Measurements from ENCODE around the gene GLI1.
"Not testable (repeated sequence)": the region's sequence is repeated elsewhere in the genome, so short reads cannot be mapped to it uniquely, and the experiment has no call there.

The GLI1 gene

DNA sequence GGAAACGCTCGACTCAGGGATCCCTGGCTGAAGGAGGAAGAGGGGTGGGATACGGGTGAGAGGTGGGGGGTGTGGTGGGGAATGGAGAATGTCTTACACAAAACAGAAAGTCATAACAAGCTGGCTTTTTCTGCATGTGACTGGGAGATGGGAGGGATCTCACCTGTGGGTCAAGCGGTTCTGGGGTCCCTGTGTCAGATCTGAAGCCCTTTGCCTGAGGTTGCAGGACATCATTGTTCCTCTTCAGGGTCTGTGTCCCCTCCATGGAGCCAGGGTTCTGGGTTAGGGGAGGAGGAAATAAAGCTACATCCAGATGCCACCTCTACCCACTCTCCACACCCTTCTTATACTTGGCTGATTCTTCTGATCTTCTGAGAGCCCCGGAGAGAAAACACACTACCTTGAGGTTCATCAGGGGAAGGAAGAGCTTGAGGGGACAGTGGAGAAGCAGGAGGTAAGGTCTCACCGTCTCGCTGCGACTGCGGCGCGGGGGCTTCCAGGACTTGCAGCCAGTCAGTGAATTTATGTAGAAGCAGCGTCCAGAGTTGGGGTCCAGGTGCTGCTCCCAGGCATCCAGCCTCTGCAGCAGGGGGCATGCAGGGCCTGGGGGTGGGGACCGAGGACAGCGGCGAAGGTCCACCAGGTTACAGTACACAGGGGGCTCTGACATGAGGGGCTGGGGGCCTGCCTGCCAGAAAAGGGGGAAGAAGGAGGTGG lies 17.6 kb downstream of the GLI1 start:
- no peak for FAIRE-seq

DNA sequence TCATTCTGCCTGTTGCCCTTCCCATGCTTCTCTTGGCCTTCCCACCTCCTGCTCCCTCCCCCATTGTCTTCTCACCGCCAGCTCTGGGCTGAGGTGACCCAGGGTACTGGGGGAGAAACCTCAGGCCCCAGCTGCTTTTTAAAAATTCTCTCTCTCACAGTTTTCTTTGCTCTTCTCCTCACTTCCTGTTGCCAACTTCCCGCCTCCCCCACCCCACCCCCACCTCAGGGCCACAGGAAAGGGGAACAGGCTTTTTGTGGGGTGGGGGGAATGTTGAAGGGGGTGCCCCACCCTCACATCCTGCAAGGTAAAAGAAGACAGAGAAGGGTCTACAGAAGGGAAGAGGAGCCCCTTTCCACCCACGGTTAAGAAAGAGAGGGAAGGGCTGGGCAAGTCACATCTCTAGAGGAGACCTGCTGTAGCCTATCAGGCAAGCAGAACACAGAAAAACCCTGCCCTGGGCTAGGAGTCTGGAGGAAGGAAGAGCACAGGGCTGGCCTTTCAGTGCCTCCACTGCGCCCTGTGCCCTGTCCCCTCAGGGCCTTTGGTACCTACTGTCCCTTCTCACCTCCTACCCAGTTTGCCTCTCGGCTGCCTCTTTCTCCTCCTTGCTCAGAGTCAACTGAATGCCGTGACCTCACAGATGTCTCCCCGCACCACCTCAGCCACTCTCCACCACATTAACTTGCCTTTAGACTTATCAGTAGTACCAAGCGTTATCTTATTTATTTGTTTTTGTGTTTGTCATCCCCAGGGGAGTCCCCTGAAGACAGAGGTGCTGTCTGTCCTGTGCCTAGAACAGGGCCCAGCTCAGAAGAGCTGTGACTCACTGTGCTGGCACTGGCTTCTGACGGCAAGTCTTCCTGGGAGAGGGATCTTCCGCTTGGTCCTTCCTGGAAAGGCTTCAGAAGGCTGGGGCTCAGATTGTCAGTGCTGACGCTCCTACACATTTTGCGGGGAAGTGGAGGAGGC lies 18.4 kb downstream of the GLI1 start:
- no peak for FAIRE-seq

DNA sequence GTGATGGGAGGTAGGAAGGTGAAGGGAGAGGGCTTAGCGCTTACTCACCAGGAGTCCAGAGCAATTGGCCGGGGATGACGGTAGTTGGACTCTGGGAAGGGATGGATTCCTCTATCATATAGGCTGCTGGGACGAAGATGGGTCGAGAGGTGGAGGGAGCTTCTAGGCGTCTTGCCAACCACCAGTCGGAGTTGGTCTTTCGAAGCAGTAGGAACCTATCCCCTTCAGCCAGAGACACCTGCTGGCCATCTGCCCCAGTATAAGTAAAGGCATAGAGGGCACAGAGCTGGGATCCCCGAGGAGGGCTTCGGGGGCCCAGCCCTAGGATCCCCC lies 19.4 kb downstream of the GLI1 start:
- FAIRE-seq, result no peak

DNA sequence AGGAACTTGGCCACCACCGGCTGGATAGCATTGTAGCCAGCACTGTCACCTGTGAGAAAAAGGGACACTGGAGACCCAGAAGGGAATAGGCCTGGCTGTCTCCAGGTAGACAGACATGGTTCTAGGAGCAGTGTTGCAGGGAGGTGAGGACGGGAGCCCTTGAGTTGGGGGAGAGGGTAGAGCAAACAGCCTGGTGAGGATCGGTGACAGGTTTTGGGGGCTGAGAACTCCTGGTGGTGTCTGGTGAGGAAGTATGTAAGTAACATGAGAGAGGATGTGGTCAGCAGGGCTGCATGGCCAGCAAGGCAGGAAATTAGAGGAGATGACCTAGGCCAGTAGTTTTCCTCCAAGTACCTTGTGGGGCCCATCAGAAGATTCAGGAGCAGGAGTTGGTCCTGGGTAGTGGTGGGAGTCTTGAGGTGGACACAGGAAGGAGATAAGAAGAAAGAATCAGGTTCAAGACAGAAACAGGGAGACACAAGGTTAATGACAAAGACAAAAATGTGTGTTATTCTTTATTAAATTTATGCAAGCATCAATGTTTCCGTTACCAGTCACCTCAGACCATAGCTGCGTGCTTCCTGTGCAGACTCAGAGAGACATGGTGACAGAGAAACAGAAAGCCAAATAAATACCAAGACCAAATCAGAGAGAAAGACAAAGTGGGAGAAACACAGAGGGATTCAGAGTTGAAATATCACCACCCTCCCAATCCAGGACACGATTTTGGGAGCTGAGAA lies 20.0 kb downstream of the GLI1 start, which contains the start of gene ARHGAP9:
Gene ARHGAP9 (minus strand): TSS at position 491 of the 740 bp plus-strand sequence. CDS start 460 bp downstream, at position 31.
- no peak for FAIRE-seq

DNA sequence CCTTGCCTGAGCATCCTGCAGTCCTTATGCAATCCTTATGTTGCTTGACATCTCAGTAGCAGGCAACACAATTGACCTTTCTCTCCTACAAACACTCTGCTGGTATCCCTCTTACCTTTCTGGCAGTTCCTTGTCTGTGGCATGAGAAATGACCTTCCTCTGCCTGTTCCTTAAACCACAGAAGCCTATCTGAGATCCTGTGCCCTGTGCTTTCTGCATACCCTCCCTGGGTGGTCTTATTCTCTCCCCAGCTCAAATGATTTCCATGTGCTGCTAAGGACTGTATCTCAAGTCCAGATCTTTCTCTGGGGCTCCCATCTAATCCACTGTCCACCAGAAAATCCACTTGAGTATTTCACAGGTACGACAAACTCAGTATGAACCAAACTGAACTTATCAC lies 22.1 kb downstream of the GLI1 start:
- FAIRE-seq, result no peak

DNA sequence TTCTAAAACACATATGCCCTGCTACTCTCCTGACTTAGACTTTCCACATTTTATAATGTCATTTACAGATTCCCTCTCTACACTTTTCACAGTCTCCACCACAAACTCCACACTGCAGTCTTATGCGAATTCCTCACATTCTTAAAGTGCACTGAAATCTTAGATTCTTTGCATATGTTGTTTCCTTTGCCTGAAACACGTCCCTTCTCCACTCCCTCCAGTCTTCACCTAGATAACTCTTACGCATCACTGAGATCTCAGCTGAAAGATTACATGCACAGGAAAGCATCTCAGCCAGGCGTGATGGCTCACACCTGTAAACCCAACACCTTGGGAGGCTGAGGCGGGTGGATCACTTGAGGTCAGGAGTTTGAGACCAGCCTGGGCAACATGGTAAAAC lies 23.9 kb downstream of the GLI1 start:
- no peak for FAIRE-seq

DNA sequence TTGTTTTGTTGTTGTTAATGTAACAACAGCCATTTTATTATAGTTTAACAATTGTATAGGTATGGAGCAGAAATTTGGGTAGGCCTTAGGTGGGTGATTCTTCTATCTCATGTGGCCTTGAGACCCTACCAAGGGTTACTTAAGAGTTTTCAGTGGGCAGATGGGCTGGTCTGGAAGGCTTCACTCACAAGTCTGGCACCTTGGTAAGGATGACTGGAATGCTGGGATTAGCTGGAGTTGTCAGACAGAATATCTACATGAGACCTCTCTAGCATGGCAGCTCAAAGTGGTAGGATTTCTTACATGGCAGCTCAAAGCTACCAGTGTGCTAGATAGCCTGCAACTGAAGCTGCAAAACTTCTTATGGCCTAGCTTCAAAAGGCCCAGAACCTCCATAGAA lies 26.1 kb downstream of the GLI1 start:
- no peak for FAIRE-seq

DNA sequence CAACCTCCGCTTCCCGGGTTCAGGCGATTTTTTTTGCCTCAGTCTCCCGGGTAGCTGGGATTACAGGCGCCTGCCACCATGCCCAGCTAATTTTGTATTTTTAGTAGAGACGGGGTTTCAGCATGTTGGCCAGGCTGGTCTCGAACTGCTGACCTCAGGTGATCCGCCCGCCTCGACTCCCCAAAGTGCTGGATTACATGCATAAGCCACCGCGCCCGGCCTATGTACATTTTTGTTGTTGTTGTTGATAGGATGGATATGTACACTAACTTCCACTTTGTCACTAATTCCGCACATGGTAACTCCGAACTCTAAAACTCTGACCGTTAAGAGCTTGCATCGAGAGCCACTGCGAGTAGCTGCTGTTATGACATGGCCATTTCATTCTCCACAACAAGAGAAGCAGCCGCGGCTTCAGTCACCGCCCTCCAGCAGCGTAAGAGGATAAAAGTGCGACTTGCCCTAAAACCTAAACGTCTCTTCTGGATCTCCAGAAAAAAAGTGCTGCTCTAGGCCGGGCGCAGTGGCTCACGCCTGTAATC lies 27.5 kb downstream of the GLI1 start:
- no peak for FAIRE-seq

DNA sequence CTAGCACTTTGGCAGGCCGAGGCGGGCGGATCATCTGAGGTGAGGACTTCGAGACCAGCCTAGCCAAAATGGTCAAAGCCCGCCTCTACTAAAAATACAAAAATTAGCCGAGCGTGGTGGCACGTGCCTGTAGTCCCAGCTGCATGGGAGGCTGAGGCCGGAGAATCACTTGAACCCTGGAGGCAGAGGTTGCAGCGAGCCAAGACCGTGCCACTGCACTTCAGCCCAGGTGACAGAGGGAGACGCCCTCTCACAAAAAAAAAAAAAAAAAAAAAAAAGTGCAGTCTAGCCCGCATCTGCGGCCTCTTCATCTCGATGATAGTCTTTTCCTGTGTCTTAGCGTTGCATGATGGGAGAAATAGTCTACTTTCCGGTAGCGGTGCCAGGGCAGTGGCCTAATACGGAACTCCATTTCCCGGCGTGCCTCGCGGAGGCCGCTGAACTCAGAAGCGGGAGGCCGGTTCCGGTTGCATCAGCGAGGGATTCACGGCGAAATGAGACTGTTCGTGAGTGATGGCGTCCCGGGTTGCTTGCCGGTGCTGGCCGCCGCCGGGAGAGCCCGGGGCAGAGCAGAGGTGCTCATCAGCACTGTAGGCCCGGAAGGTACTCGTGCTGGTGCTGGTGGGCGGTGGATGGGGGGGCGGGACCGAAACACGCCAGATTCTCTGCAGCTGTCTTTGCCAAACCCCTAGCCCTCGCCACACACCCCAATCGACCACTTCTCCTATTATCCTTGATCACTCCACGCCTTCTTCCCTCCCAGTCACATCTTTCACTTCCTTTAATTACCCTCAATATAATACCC lies 28.2 kb downstream of the GLI1 start, which contains the start of gene MARS1:
Gene MARS1 (plus strand): TSS at position 472 of the 805 bp plus-strand sequence. CDS start 23 bp downstream, at position 495.
- peak; percentile 87 for FAIRE-seq

DNA sequence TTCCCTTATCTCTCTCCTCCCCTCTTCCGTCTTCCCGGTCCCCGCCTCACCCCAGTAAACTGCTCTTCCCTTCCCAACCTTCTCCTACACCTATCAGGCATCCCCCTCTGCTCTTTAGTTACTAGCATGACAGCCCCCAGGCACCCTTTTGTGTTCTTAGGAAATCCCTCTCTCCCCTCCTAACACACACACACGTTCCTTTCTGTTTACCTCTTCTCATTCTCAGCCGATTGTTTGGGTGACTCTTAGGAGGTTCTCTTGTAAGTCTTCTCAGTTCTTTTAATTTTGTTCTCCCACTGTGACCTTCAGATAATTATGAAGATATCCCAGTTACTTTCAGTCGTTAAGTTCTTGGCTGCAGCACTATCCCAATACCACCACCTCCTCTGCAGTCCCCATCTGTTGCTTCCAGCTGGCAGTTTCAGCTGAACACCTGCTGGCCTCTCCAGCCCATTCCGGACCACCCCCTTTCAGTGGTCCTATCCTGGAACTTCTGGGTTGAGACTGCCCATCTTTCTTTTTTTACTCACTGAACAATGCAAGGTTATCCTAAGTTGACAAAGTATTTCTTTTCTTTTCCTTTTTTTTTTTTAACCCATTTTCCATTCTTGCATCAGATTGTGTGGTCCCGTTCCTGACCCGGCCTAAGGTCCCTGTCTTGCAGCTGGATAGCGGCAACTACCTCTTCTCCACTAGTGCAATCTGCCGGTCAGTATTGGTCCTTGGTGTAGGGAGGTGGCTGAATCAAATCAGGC lies 29.0 kb downstream of the GLI1 start:
- FAIRE-seq, result no peak

DNA sequence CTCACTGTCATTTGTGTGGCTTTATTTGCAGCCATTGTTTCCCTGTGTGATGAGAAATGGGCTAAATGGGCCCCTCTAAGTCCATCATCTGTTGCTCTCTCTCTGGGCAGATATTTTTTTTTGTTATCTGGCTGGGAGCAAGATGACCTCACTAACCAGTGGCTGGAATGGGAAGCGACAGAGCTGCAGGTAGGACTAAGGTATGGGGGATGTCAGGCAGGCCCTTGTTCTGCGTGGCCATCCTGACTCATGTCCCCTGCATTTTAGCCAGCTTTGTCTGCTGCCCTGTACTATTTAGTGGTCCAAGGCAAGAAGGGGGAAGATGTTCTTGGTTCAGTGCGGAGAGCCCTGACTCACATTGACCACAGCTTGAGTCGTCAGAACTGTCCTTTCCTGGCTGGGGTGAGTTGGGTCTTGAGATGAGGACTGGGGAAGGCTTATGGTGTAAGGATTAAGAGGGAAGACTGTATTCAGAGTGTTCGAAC lies 29.6 kb downstream of the GLI1 start:
- no peak for FAIRE-seq

DNA sequence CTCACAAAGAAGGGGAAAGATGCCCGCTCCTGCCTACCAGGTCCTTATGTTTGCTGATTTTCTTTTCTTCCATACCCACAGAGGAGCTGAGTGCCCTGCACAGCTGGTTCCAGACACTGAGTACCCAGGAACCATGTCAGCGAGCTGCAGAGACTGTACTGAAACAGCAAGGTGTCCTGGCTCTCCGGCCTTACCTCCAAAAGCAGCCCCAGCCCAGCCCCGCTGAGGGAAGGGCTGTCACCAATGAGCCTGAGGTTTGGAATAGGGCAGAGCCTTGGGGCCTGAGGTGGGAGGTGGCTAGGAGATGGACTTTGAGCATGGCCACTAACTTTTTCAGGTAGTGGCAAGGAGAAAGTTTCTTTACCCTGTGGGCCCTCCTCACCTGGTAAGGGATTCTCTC lies 30.5 kb downstream of the GLI1 start:
- FAIRE-seq, result no peak

DNA sequence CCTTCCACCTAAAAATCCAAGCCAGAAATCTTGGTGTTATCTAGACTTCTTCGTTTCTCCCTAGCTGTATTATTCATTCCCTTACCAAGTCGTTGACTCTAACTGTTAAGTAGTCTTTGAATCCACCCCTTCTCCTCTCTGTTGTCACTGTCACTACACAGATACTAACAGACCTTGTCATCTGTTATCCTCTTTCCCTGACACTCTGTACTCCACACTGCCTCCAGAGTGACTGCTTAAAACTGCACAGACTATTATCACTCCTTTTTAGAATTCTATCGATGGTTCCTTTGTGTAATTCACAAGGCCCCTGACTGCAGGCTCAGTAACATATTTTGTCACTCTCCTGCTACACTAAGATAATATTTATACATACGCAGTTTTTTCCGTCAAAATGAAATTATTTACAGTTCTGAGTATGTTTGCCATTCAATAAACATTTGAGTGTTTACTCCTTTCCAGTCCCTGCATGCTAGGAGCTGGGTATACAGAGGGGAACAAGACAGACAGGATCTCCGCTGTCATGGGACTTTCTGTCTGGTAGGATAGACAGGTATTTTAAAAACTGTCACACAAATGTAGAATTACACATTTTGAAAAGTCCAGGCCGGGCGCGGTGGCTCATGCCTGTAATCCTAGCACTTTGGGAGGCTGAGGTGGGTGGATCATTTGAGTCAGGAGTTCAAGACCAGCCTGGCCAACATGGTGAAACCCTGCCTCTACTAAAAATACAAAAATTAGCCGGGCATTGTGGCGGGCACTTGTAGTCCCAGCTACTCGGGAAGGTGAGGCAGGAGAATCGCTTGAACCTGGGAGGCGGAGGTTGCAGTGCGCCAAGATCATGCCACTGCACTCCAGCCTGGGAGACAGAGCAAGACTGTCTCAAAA lies 32.1 kb downstream of the GLI1 start:
- FAIRE-seq, result no peak

DNA sequence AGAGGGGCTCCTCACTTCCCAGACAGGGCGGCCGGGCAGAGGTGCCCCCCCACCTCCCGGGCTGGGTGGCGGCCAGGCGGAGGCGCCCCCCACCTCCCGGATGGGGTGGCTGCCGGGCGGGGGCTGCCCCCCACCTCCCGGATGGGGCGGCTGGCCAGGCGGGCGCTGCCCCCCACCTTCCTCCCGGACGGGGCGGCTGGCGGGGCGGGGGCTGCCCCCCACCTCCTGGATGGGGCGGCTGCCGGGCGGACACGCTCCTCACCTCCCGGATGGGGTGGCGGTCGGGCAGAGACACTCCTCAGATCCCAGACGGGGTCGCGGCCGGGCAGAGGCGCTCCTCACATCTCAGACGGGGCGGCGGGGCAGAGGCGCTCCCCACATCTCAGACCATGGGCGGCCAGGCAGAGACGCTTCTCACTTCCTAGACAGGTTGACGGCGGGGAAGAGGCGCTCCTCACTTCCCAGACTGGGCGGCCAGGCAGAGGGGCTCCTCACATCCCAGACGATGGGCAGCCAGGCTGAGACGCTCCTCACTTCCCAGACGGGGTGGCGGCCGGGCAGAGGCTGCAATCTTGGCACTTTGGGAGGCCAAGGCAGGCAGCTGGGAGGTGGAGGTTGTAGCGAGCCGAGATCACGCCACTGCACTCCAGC lies 35.6 kb downstream of the GLI1 start:
- not testable (repeated sequence) for FAIRE-seq

DNA sequence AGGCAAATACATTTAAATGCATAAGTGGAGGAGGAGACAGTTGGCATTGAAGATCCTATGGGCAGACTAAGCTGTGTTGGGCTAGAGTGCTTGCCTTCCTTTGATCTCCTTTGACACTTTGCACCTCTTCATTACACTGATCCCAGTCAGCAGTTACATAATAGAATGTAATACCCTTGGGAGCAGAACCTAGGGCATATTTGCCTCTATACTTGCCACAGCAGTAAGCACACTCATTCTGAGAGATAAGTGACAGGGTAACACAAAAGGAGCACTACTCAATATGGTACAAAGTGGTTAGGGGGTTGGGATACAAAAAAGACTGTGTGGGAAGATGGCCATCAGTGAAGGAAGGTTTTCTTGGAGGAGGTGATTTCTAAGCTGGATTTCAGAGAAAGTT lies 37.2 kb downstream of the GLI1 start:
- FAIRE-seq, result no peak

DNA sequence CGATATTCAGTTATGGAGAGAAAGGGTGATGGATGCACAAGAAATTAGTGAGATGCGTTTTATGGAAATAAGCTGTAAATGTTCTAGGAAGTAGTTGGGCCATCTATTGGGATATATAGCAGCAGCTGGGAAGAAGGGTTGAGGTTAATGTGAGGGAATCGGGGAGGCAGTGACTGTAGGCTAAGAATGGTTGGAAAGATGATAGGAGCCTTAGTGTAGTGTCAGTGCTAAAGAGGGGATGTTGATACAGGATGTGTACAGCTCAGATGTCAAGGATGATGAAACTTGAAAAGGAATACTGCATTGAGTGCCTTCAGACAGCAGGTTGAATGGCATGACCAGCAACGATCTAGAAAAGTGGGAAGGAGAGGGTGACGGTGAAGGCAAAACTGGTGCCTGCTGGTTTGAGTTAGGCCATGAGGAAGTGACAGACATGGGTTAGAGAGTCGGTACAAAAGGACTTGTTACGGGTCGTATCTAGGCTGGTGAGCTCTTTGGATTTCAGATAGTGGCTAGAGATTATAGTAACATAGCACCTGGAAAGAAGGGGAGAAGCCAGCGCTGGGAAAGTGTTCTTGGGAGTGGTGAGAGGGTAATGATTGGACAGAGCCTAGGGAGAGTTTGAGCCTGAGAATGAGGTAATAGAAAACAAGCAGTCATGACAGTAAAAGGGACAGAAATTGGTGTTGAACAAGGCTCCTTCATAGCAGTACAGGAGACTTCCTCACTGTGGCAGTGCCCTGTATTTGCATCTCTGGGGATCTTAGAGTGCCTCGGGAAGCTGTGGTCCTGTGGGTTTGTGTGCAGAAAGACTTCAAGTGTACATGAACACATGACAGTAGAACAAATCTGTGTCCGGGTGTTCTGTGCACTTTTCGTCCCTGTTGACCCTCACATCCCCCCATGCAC lies 37.9 kb downstream of the GLI1 start:
- no peak for FAIRE-seq

DNA sequence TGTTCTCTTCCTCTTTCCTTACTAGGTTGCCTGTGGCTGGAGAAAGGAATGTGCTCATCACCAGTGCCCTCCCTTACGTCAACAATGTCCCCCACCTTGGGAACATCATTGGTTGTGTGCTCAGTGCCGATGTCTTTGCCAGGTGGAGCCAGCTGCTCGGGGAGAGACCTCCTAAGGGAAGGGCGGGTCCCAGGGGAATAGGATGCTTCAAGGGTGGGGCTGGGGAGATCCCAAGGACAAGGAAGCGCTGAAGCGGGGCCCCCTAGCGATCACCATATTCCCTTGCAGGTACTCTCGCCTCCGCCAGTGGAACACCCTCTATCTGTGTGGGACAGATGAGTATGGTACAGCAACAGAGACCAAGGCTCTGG lies 38.5 kb downstream of the GLI1 start:
- FAIRE-seq, result no peak

DNA sequence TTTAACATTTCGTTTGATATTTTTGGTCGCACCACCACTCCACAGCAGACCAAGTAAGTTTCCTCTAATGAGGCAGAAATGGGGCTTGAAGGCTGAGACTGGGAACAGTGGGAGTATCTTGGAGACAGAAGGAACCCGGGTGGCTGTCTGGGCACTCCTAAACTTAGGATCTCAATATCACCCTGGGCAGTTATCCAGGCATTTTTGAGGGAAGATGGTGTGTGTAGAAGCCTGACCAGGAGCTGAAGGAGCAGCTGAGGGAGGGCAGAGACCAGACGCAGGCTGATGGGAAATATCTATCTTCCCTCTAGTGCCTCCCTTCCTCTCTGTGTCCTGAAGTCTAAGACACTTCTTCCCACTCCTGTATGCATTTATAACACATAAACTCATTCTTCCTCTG lies 39.0 kb downstream of the GLI1 start:
- FAIRE-seq, result no peak
